HUDEP-2 (cell line): Measurements from ENCODE around the gene DAPK1.
A peak's percentile ranks its signal among the peaks of the same experiment; 100 is the strongest.

Source experiments
- DNase-seq, 76 experiments: peaks; one replicate each; lab custom pipeline; 2025; ENCODE audit not compliant: unreplicated experiment in 76 of 76; lab: John Stamatoyannopoulos, UW

DAPK1 gene

DNA sequence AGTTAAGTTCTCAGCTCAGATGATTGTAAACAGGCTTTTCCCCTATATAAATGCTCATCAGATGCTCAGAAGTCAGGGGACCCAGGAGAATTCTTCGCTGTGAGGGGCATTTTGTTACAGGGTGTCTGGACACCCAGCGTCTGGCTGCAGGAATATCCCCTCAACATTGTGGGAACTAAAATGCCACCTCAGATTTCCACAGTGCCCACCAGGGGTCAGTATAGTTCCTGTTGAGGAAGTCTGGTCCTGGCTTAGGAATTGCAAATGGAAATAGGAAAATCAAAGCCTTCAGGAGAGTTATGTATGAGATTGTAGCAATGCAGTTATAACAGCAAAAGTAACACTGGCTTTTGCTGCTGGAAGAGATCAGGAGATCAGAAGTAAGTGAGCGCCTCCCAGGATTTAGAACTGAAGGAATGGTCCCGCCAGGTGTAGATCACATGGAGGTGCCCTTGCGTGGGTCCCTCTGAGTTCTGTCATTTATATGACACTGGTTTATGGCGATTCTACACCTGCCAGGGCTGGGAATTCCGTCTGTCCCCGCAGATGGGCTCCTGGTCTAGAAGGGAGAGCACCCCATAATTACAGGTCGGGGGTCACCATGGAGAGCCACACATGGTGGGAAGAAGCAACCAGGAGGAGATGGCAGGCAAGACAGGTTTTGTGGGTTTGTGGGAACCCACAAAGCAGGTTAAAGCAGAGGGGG is 181.1 kb downstream of the DAPK1 start:
- peak in 42 of 76 experiments; percentile 9 to 59 (median 36) for DNase-seq

DNA sequence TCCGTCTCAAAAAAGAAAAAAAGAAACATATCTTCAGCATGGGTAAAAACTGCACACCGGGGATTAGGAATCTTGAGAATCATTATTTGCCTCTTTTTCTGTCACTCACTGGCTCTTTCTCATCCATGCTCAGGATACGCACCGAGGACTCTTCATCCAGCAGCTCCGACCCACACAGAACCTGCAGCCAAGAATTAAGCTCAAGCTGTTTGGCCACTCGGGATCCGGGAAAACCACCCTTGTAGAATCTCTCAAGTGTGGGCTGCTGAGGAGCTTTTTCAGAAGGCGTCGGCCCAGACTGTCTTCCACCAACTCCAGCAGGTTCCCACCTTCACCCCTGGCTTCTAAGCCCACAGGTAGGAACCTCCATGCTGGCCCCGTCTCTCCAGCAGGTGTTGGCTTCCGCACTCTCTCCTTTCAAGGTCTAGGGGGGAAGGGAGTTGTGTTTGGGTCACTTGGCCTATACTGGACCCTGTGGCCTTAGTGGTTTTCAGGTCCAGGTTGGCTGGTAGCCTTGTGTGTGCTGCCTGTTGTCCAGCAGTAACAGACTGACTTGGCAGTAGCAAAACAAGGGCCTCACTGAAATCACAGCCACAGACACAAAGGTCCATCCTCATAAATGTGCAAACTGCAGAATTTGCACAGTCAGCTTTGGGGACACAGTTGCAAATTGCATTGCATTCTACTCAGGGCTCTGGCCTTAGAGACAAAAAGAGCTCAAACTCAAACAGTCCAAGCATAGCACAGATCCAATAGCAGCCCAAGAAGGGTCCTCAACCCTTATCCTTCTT is 183.8 kb downstream of the DAPK1 start:
- no peak for DNase-seq

DNA sequence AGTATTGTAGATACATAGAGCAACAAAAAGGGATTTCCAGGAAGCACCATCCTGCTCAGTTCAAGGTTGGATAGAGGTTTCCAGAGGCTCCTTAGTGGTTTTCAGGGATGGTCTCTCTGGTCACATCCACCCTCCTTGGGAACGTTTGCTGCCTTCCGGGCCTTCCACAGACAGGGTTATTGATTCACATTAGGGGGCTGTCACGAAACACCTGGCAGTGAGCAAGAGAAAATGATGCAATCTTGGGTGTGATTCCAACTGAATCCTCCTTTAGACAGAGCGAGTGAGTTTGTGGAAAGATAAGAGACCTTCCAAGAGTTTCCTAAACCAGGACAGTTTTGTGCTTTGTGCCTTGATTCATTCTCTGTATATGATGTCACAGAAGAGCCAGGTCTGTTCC is 184.4 kb downstream of the DAPK1 start:
- no peak for DNase-seq

DNA sequence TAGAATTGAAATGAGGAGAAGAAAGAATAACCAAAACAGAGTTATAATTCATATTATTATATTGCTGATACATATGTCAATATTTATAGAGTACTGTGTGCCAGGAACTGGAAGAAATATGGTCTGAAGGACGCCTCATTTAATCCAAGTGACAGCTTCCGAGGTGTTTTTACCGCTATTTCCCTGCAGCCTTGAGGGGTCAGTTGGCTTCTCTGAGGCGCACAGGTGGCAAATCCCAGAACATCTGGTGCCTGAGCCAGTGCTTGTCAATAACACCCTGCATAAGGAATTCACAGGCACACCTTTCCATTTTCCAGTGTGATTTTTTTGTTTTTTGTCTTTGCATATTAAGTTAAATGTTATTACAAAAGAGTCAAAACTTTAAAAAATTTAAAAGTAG is 185.0 kb downstream of the DAPK1 start:
- no peak for DNase-seq

DNA sequence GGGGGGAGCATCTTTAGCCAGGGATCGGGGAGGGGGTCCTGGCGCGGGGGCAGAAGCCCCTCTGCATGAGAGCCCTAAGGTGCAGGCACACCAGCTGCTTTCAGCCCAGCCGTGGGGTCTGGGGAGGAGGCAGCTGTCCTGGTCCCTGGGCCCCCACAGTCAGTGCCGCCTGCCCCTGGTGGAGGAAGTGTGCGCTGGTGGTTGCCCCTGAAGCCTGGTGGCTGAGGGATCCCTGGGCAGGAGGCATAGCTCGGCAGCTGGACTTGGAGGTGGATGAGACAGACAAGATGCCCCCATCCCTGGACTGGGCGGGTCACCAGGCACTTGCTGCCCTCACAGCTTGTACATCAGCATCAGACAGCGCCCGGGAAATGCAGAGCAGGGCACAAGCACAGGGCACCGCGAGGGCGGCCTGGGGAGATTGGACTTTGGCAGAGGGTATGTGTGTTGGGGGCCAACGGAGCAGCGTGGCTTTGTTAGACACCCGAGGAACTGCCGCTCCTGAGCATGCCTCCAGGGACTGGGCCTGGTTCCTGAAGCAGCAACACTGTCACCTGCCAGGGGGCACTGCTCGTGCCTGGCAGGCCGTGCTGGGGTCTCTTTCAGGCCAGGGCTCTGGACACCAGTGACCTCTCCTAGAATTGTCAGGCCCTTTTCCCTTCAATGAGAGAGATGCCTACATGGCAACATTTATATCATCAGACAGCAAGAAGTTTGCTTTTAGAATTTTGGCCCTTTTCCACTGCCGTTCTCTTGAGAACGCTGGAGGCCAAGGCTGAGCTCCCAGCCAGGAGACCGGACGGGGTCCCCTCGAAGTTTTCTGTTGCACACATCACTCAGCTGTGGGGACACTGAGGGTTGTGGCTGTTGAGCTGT is 186.3 kb downstream of the DAPK1 start:
- no peak for DNase-seq

DNA sequence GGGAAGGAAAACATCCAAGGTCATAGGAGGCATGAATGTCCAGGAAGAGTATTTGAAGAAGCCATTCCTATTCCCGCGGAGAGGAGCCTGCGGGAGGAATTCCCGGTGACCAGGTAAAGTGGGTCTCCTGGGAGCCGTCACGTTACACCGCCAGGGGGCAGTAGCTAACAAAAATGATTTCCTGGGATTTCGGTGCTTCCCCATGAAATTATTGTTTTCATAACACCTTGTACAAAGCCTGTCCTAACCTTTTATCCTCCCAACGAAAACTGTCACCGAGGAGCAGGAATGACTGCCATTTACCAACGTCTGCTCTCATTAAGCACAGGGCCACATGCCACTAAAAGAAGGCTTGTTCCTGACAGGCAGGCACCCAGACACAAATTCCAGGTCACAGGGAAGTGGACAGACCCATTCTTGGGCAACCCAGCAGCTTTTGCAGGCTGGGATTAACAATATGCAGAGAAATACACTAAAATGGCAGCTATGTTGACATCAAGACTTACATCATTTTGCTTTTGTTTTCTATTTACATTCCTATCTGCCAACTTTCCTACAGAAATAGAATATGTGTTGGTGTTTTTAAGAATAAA is 187.1 kb downstream of the DAPK1 start:
- peak in 29 of 76 experiments; percentile 6 to 53 (median 27) for DNase-seq

DNA sequence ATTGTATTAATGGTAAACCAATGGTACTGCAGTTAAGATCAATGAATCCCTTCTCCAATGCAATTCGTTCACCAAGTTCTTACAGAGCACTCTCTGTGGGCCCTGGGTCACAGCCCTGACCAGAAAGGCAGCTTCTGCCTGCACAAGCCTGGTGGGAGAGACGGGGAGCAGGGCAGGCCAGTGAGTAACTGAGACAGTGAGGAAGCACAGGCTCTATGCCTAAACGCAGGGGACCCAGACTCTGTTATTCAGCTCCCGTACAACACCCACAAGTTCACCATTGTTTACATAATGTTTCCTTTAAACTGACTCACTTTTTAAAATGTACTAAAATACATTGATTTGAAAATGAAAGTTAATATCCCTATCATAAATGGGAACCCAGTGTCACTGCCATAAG is 187.8 kb downstream of the DAPK1 start:
- DNase-seq, result no peak

DNA sequence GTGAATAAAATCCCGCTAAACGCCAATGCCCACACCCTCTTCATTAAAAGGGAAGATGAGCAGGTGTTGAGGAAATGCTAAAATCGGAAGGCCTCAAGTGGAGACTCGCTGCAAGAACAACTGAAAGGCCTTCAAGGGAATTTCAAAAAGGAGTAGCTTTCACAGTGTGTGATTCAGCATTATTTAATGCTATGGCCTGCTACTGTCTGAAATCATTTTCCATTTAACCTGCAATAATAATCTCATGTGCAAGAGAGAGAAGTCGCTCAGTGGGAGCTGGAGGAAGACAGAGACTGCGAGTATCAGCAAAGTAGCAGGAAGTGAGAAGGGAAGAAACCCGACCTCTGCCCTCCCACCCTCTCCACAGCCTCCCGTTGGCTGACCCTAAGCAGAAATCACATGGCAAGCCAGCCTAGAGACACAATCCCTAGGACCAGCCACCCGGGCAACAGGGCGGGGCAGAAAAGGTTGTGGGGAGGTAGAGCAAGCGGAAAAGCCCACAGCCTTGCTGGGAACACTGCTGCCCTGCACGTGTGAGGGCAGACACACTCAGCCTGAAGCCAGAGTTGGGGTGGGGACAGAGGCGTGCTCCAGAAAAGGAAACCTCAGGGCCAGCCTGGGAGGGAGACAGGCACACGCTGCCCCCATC is 188.3 kb downstream of the DAPK1 start:
- DNase-seq, result no peak

DNA sequence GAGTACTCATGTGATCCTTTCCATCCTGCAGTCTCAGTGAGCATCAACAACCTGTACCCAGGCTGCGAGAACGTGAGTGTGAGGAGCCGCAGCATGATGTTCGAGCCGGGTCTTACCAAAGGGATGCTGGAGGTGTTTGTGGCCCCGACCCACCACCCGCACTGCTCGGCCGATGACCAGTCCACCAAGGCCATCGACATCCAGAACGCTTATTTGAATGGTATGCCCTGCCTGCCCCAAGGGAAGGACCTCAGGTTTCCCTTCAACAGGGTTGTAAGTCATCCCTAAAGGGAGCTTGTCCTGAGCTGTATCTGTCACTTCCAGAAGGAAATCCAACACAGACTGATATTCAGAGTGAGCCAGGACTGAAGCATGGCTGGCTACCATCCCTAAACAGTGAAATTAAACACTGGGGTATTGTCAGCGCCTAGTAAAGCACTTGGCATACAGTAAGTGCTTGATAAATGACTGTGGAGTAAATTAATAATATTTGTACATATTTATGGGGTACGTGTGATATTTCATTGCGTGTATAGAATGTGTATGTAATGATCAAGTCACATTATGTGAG is 188.9 kb downstream of the DAPK1 start:
- DNase-seq, result no peak

DNA sequence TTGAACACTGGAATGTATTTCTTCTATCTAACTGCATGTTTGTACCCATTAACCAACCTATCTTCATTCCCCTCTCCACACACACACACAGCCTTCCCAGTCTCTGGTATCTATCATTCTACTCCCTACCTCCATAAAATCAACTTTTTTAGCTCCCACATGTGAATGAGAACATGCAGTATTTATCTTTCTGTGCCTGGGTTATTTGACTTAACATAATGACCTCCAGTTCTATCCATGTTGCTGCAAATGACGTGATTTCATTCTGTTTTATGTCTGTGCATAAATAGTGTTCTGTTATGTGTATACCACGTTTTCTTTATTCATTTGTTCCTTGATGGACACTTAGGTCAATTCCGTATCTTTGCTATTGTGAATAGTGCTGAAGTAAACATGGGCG is 189.5 kb downstream of the DAPK1 start:
- DNase-seq, result no peak

DNA sequence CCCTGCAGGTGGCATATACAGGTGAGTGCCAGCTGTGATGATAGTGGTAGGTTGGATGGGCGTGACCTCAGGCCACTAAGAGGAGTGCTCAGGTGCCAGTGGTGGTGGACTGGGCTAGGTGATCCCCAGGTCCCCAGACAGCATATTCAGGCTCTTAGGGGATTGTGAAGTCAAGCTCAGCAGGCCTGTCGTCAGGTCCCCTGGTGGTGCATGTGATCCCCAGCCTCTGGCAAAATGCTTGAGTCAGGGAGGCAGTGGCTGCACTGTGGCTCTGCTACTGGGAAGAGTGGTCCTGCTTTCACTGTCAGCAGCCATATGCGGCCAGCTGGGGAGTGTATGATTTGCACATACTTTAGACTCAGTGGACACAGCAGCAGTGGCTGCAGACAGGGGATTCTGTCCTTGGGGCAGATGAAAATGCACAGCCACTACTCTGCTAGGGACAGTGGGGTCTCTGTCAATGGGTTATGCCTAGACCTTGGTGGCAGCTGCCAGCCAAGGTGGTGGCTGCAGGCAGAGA is 196.6 kb downstream of the DAPK1 start:
- DNase-seq, result no peak

DNA sequence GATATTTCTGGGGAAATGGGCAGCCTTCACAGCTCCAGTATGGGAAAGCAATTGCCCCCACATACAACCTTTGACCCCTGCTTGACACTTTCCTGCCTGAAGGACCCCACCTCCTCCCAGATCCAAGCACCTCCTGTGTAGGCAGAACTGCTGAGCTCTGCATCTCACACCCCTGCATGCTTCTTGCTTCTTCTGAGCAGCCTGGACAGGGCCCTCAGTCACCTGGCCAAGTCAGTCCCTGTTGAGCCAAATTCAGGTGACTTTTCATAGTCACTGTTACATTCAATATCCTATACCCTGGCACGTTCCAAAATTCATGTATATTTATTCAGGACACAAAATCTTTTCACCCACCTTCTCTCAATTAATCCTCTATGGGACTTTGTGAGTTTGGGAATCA is 197.9 kb downstream of the DAPK1 start:
- no peak for DNase-seq

DNA sequence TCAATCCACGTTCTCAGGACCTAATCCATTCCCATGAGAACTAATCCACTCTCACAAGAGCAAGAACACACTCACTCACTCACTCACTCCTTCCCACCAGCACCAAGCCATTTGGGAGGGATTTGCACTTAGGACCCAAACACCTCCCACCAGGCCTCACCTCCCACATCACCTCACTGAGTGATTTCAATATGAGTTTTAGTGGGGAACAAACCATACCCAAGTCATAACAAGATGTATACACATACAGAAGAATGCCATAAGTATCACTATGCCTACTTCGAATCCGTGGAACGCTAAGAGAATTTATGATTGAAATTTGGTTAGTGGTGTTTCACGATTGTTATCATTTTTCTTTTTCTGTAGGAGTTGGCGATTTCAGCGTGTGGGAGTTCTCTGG is 199.0 kb downstream of the DAPK1 start:
- DNase-seq, result no peak

DNA sequence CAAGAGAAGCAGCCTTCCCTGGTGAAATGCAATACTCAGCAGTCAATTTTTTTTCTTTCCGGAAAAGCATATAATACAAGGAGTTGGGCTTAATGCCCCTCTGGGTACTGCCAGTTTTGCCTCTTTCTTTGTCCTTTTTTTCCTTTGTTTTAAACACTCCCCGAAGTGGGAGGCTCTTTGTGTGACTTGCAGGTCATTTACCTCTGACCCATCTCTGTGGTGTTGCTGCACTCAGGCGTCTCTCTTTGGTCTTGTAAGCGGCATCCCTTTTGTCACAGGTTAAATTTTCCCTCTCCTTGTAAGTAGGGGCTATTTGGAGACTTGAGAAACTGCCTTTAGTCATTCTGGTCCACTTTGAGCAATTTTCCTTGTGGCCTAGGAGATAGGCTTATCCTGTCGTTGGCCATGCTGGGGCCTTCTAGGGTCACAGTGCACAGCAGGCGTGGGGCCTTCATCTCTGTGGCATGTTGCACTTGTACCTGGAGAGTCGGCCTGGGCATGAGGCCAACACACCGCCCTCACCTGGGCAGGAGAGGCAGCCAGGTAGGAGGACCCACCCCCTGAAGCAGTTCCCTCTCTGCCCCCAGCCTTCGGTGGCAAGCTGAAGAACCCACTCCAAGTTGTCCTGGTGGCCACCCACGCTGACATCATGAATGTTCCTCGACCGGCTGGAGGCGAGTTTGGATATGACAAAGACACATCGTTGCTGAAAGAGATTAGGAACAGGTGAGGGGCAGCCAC is 200.6 kb downstream of the DAPK1 start:
- DNase-seq, result no peak

DNA sequence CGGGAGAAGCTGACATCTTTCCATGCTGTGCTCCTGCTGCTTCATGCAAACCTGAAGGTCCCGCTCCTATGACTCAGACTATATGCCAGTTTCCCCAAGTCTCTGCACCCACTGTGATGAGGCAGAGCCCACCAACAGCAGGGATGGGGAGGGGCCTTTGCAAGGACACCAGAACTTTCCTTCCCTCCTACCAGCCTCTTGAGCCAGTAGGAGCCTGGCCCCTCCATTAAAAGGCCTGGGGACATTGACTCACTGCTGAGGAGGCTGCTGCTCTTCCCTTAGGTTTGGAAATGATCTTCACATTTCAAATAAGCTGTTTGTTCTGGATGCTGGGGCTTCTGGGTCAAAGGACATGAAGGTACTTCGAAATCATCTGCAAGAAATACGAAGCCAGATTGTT is 202.2 kb downstream of the DAPK1 start:
- DNase-seq, result no peak

DNA sequence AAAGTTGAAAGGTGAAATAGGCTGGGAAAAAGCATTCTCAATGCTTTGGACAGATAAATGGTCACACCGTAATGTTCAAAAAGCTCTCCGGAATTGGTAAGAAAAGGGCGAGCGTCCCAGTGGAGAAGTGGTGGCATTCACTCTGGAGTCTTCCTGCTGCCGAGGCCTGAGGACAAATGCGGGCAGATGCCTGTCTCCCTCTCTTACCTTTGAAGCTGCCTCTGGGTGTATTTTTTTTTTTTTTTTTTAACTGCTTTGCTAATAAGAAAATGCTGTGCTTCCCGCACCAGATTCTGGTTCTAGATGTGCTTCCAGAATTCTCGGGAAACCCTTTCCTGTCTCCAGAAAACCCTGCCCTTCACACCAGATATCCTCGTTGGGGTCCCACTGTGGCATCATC is 203.8 kb downstream of the DAPK1 start:
- no peak for DNase-seq

DNA sequence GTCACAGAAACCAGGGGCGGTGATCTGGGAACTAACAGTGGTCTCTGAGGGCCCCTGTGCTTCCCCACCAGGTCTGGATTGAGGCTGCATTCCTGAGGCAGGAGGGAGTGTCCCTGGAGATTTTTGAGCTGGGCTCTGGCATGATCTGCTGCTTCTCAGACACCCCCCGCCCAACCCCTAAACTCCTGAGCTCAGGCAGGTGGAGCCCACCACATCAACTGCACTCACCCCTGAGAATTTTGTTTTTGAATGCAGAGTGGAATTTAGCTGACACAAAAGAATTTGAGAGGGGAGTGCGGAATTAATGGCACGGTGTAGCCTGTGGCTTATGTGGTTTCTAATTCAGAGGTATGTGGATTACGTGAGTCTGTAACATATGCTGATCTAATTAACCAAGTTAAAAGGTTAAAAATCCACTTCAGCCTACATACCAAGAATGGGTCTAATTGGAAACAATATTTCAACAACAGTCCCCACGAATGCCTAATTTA is 204.3 kb downstream of the DAPK1 start:
- DNase-seq, result no peak

DNA sequence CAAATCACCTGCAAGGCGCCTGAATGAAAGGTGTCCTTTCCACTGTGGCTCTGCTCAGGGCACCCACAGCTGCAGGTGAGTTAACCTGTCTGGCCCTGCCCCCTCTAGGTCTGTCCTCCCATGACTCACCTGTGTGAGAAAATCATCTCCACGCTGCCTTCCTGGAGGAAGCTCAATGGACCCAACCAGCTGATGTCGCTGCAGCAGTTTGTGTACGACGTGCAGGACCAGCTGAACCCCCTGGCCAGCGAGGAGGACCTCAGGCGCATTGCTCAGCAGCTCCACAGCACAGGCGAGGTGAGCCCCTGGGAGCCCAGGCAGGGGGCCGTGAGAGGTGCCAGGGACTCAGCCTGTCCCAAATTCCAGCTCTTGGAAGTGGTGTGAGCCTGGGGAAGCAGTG is 205.3 kb downstream of the DAPK1 start:
- DNase-seq, result no peak

DNA sequence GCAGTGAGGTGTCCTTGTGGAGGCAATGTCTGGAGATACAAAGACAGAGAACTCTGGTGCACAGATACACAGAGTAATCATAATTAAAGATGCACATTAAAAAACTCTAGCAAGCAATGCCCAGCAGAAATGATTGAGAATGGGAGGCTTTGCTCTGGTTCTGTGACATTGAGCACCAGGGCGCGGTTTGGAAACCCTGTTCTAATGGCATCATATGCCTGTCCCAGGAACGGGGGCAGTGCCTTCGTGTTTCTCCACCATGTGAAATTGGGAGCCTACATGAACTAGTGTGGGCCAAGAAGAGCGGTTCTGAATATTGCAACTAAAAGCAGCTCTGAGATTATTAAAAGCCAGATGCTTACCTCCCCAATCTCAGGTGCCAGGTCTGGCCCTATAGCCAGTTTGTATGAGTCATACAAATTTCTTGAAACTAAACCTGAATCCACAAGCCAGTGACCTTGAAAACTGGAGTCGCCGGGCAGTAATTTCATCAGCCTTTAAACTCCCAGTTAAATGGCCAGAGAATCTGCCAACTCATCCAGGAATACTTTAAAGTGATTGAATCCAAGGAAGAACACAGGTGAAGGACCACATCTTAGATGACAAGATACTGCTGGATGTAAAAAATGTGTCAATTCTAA is 206.1 kb downstream of the DAPK1 start:
- DNase-seq, result no peak
